ENCODE measurements around the gene SOX15. TPM values are rescaled to one million over a fixed set of nuclear protein-coding genes. Genes with fewer than 3 reads are reported as not detected.

SOX15 gene
- total and polyA plus RNA-seq, 2 of the 13 experiments (the other 11 are each of a cell fraction or from before 2014, with no cell fraction given), result 0.07 to 0.18 TPM

- TF ChIP-seq, protein P1, sequence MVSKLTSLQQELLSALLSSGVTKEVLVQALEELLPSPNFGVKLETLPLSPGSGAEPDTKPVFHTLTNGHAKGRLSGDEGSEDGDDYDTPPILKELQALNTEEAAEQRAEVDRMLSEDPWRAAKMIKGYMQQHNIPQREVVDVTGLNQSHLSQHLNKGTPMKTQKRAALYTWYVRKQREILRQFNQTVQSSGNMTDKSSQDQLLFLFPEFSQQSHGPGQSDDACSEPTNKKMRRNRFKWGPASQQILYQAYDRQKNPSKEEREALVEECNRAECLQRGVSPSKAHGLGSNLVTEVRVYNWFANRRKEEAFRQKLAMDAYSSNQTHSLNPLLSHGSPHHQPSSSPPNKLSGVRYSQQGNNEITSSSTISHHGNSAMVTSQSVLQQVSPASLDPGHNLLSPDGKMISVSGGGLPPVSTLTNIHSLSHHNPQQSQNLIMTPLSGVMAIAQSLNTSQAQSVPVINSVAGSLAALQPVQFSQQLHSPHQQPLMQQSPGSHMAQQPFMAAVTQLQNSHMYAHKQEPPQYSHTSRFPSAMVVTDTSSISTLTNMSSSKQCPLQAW (CRISPR knock-in tag; IDR thresholded peaks at IDR 0.05), result 0 out of 2 replicates have a peak, but pooled peaks have one; percentile 33
- TF ChIP-seq FOSL2 (CRISPR knock-in tag; IDR thresholded peaks at IDR 0.05) (peak; percentile 29; the same call in 1 of the 2 replicates), MYC (CRISPR knock-in tag; IDR thresholded peaks at IDR 0.05; ENCODE audit: borderline replicate concordance) (0 out of 2 replicates have a peak, but pooled peaks have one; percentile 26), MTERF4 (CRISPR knock-in tag; IDR thresholded peaks at IDR 0.05) (peak; percentile 23; the same call in 1 of the 2 replicates), KDM5B (CRISPR knock-in tag; IDR thresholded peaks at IDR 0.05; ENCODE audit: borderline replicate concordance) (peak; percentile 56; the same call in 1 of the 2 replicates), MAZ (IDR thresholded peaks at IDR 0.05; ENCODE audit: borderline replicate concordance, low read depth, low read length) (0 out of 2 replicates have a peak, but pooled peaks have one; percentile 17), MAZ (CRISPR knock-in tag; IDR thresholded peaks at IDR 0.05; ENCODE audit: low read depth) (no peak), SAP130 (CRISPR knock-in tag; IDR thresholded peaks at IDR 0.05; ENCODE audit: low read depth) (peak; percentile 75), SPEN (CRISPR knock-in tag; IDR thresholded peaks at IDR 0.05; ENCODE audit: low read depth) (peak; percentile 76; the same call in 1 of the 2 replicates), ZNF510 (CRISPR knock-in tag; IDR thresholded peaks at IDR 0.05; ENCODE audit: low read depth) (no peak), GABPA (IDR thresholded peaks at IDR 0.05; ENCODE audit: low read depth, low read length) (no peak), GABPA (CRISPR knock-in tag; IDR thresholded peaks at IDR 0.05; ENCODE audit: low read depth) (peak; percentile 24; the same call in 1 of the 2 replicates), SRSF1 (optimal IDR thresholded peaks at IDR 0.05; ENCODE audit: low read depth, low read length) (peak; percentile 11), ZC3H13 (CRISPR knock-in tag; IDR thresholded peaks at IDR 0.05) (peak; percentile 78; the same call in 1 of the 2 replicates), ZFY (CRISPR knock-in tag; IDR thresholded peaks at IDR 0.05) (peak; percentile 77), AGO1 (IDR thresholded peaks at IDR 0.05; ENCODE audit: low read depth, low read length, poor library complexity, severe bottlenecking) (peak; percentile 19)
- TF ChIP-seq, protein P2, sequence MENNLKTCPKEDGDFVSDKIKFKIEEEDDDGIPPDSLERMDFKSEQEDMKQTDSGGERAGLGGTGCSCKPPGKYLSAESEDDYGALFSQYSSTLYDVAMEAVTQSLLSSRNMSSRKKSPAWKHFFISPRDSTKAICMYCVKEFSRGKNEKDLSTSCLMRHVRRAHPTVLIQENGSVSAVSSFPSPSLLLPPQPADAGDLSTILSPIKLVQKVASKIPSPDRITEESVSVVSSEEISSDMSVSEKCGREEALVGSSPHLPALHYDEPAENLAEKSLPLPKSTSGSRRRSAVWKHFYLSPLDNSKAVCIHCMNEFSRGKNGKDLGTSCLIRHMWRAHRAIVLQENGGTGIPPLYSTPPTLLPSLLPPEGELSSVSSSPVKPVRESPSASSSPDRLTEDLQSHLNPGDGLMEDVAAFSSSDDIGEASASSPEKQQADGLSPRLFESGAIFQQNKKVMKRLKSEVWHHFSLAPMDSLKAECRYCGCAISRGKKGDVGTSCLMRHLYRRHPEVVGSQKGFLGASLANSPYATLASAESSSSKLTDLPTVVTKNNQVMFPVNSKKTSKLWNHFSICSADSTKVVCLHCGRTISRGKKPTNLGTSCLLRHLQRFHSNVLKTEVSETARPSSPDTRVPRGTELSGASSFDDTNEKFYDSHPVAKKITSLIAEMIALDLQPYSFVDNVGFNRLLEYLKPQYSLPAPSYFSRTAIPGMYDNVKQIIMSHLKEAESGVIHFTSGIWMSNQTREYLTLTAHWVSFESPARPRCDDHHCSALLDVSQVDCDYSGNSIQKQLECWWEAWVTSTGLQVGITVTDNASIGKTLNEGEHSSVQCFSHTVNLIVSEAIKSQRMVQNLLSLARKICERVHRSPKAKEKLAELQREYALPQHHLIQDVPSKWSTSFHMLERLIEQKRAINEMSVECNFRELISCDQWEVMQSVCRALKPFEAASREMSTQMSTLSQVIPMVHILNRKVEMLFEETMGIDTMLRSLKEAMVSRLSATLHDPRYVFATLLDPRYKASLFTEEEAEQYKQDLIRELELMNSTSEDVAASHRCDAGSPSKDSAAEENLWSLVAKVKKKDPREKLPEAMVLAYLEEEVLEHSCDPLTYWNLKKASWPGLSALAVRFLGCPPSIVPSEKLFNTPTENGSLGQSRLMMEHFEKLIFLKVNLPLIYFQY (CRISPR knock-in tag; IDR thresholded peaks at IDR 0.05; ENCODE audit: borderline replicate concordance), result no peak
- TF ChIP-seq, protein P3, sequence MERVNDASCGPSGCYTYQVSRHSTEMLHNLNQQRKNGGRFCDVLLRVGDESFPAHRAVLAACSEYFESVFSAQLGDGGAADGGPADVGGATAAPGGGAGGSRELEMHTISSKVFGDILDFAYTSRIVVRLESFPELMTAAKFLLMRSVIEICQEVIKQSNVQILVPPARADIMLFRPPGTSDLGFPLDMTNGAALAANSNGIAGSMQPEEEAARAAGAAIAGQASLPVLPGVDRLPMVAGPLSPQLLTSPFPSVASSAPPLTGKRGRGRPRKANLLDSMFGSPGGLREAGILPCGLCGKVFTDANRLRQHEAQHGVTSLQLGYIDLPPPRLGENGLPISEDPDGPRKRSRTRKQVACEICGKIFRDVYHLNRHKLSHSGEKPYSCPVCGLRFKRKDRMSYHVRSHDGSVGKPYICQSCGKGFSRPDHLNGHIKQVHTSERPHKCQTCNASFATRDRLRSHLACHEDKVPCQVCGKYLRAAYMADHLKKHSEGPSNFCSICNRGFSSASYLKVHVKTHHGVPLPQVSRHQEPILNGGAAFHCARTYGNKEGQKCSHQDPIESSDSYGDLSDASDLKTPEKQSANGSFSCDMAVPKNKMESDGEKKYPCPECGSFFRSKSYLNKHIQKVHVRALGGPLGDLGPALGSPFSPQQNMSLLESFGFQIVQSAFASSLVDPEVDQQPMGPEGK (CRISPR knock-in tag; IDR thresholded peaks at IDR 0.05), result peak; percentile 76
Measured at GRCh38 chr17:7557775-7558543, 31.9 kb downstream of the SOX15 start (continued).

All from HepG2 (cell line).